ENCODE results near the gene SON. TPM values are rescaled to one million over a fixed set of nuclear protein-coding genes. Genes with fewer than 3 reads are reported as not detected.

SON gene
- 240 TPM for total RNA-seq

GRCh38 chr21:33542640-33543504 is at the start of gene SON:
SON (plus strand) TSS chr21:33543038; CDS start chr21:33543093, 55 bp downstream.

GRCh38 chr21:33541756-33542639 is 840 bp upstream of the SON start, which contains the start of gene GART:
GART (minus strand) TSS chr21:33542117; CDS start chr21:33539315, 2,802 bp downstream.

GRCh38 chr21:33588485-33589335 is 45.9 kb downstream of the SON start, which contains the start of gene DONSON:
DONSON (minus strand) TSS chr21:33588684; CDS start chr21:33588641, 43 bp downstream.

Other genes with a start within 250 kb of the SON start
- 44.8 TPM for gene IFNAR1, start 218.1 kb upstream of the SON start, total RNA-seq
- 37.2 TPM for gene IFNGR2, start 139.6 kb upstream of the SON start, total RNA-seq
- 37.2 TPM for gene TMEM50B, start 63.1 kb upstream of the SON start, total RNA-seq
- 5.0 TPM for gene DNAJC28, start 51.3 kb upstream of the SON start, total RNA-seq
- gene GART, start 921 bp upstream of the SON start, total RNA-seq: 117 TPM
- 48.8 TPM for gene DONSON, start 45.6 kb downstream of the SON start, total RNA-seq
- 92.3 TPM for gene CRYZL1, start 98.7 kb downstream of the SON start, total RNA-seq
- 159 TPM for gene ITSN1, start 99.5 kb downstream of the SON start, total RNA-seq

All from parietal lobe (tissue), 1 donor.